HCT116 (cell line): ENCODE measurements around the gene GMPPB. TPM values are rescaled to one million over a fixed set of nuclear protein-coding genes. Genes with fewer than 3 reads are reported as not detected.

Source experiments
- ATAC-seq: fragments of 200-7000 bp; cut with Tn5 transposase; 2 replicates; pipeline ENCODE4 v1.9.1; 2020; ENCODE audit warnings: mild to moderate bottlenecking, moderate library complexity
- BruUV-seq: library from RNA; stranded (reverse); fragments of 400-500 nt; replicated peaks from 2 replicates; lab custom pipeline; 2021; lab: Mats Ljungman, UMichigan
- CTCF ChIA-PET: fragments of 300-600 bp; sonication (Branson Sonifier 250); formaldehyde crosslinking; loops from one replicate; lab custom pipeline; 2021; ENCODE audit warnings: antibody characterized with exemption; lab: Charles Lee
- POLR2A ChIA-PET: fragments of 300-600, 350-600 bp; sonication (Branson Sonifier 250); formaldehyde crosslinking; loops from one replicate; lab custom pipeline; 2021; ENCODE audit warnings: antibody characterized with exemption; lab: Charles Lee
- RAD21 ChIA-PET, 2 experiments: fragments of 300-600 bp; sonication (Branson Sonifier 250); formaldehyde crosslinking; loops; one replicate each; lab custom pipeline; 2023; ENCODE audit warnings: low total read pairs in 2 of 2; ENCODE audit not compliant: uncharacterized antibody in 2 of 2, unreplicated experiment in 2 of 2, low non-redundant PET in 1 of 2; lab: Charles Lee
- DNase-seq: peaks from one replicate; pipeline ENCODE4 v3.0.0-alpha.2; 2010; ENCODE audit warnings: low read depth, low spot score
- H2AFZ ChIP-seq: fragments of 200-600 bp; shearing (Covaris generic), sonication (generic); 2 replicates; pipeline ENCODE4 v1.6.1; 2017; ENCODE audit warnings: low read depth, mixed run types, mixed read lengths, antibody characterized with exemption, low read length; ENCODE audit not compliant: poor library complexity, severe bottlenecking
- H3K27ac ChIP-seq: 2 replicates; pipeline ENCODE4 v1.5.1; 2012; ENCODE audit warnings: low read depth, low read length
- H3K27me3 ChIP-seq: fragments of 200-600 bp; sonication (generic); 2 replicates; pipeline ENCODE4 v1.6.1; 2016; ENCODE audit warnings: mixed run types, low read length, mixed read lengths; ENCODE audit not compliant: insufficient read depth
- H3K36me3 ChIP-seq, 2 experiments: fragments of 200-500 bp in 1 of 2; fragments of 200-600 bp in 1 of 2; sonication (Bioruptor generic) in 1 of 2; sonication (generic) in 1 of 2; 2 replicates each; pipeline versions ENCODE4 v1.5.1 to v1.6.1; 2014 to 2016; ENCODE audit warnings: low read length in 2 of 2, inconsistent platforms in 1 of 2, mixed read lengths in 1 of 2, mixed run types in 1 of 2; ENCODE audit not compliant: insufficient read depth in 2 of 2, control insufficient read depth in 1 of 2
- H3K4me1 ChIP-seq, 2 experiments: fragments of 200-600 bp in 1 of 2; sonication (generic) in 1 of 2; 2 replicates each; pipeline versions ENCODE4 v1.5.1 to v1.6.1; 2012 to 2017; ENCODE audit warnings: low read length in 2 of 2, inconsistent platforms in 1 of 2, mild to moderate bottlenecking in 1 of 2, mixed read lengths in 1 of 2, mixed run types in 1 of 2, moderate library complexity in 1 of 2; ENCODE audit not compliant: insufficient read depth in 2 of 2, control insufficient read depth in 1 of 2
- H3K4me2 ChIP-seq: fragments of 200-600 bp; sonication (generic); 2 replicates; pipeline ENCODE4 v1.6.1; 2017; ENCODE audit warnings: mixed run types, low read length, mixed read lengths
- H3K4me3 ChIP-seq, 2 experiments: fragments of 200-600 bp in 1 of 2; sonication (generic) in 1 of 2; replicated peaks in 1 of 2; 2 replicates each; pipeline ENCODE4 v1.5.1; 2011 to 2016; ENCODE audit warnings: low read length in 2 of 2, control low read depth in 1 of 2, low read depth in 1 of 2, mild to moderate bottlenecking in 1 of 2, mixed read lengths in 1 of 2, mixed run types in 1 of 2
- H3K79me2 ChIP-seq: fragments of 200-600 bp; sonication (generic); 2 replicates; pipeline ENCODE4 v1.6.1; 2017; ENCODE audit warnings: mild to moderate bottlenecking, mixed run types, low read length, moderate library complexity, mixed read lengths; ENCODE audit not compliant: insufficient read depth
- H3K9ac ChIP-seq: fragments of 200-600 bp; sonication (generic); 2 replicates; pipeline ENCODE4 v1.6.1; 2016; ENCODE audit warnings: low read length, mixed read lengths
- H3K9me2 ChIP-seq: fragments of 200-600 bp; sonication (generic), shearing (Covaris generic); 2 replicates; pipeline ENCODE4 v1.6.1; 2017; ENCODE audit warnings: mixed run types, mild to moderate bottlenecking, moderate library complexity; ENCODE audit not compliant: insufficient read depth
- H3K9me3 ChIP-seq, 2 experiments: fragments of 200-500 bp in 1 of 2; fragments of 200-600 bp in 1 of 2; sonication (Bioruptor generic) in 1 of 2; sonication (generic) in 1 of 2; 2 replicates each; pipeline ENCODE4 v1.6.1; 2014 to 2017; ENCODE audit warnings: low read length in 2 of 2, mixed read lengths in 2 of 2, inconsistent platforms in 1 of 2, low read depth in 1 of 2, mild to moderate bottlenecking in 1 of 2, mixed run types in 1 of 2, moderate library complexity in 1 of 2; ENCODE audit not compliant: control insufficient read depth in 1 of 2, insufficient read depth in 1 of 2
- H4K20me1 ChIP-seq: fragments of 200-600 bp; sonication (generic), shearing (Covaris generic); 2 replicates; pipeline ENCODE4 v1.6.1; 2017; ENCODE audit warnings: mixed run types, mild to moderate bottlenecking, moderate library complexity; ENCODE audit not compliant: insufficient read depth
- ATF3 ChIP-seq: IDR thresholded peaks from 2 replicates; pipeline ENCODE4 v1.6.1; 2012
- CEBPB ChIP-seq: IDR thresholded peaks from 2 replicates; pipeline ENCODE4 v1.6.1; 2012; ENCODE audit warnings: low read depth
- CTCF ChIP-seq, 3 experiments: fragments of 200-600 bp in 1 of 3; sonication (generic) in 1 of 3; IDR thresholded peaks in 2 of 3; conservative IDR thresholded peaks in 1 of 3; 2 replicates each; pipeline ENCODE4 v1.5.1; 2012 to 2017; ENCODE audit warnings: low read depth in 2 of 3, low read length in 2 of 3, antibody characterized with exemption in 1 of 3, borderline replicate concordance in 1 of 3, control low read depth in 1 of 3, mild to moderate bottlenecking in 1 of 3, mixed read lengths in 1 of 3, mixed run types in 1 of 3, moderate library complexity in 1 of 3; ENCODE audit not compliant: insufficient read depth in 1 of 3
- REST ChIP-seq: IDR thresholded peaks from 2 replicates; pipeline ENCODE4 v1.6.1; 2012; ENCODE audit warnings: low read depth
- SP1 ChIP-seq: IDR thresholded peaks from 2 replicates; pipeline ENCODE4 v1.6.1; 2012; ENCODE audit warnings: low read depth
- ZNF274 ChIP-seq: fragments of 200-500 bp; sonication (Bioruptor generic); IDR thresholded peaks from 2 replicates; pipeline ENCODE4 v1.6.1; 2014; ENCODE audit warnings: mild to moderate bottlenecking, low read depth, low read length, inconsistent platforms
- intact Hi-C: fragments of 100-400 bp; cut with micrococcal nuclease; formaldehyde crosslinking; loops from 2 replicates; pipeline ENCODE4 v1.10.0; 2022
- total RNA-seq: library from RNA; stranded (reverse); gene quantifications from one replicate; pipeline ENCODE4 v1.2.1, GENCODE V29; 2021; ENCODE audit not compliant: unreplicated experiment

The GMPPB gene
- total RNA-seq, 1 experiment from 2014 or later, result 24.1 TPM

- H3K36me3 ChIP-seq, result peaks cover 23 to 26% of the 10 kb centered on the region in 2 experiments; a peak in 3 of 4 replicates
- CTCF ChIA-PET, result no interaction called here
- H3K27ac ChIP-seq, result no peak overlapping the region
- H2AFZ ChIP-seq, result no peak overlapping the region
- BruUV-seq, result no TSS peak
- no peak for ATAC-seq
- H3K4me2 ChIP-seq, result no peak overlapping the region
- H3K4me1 ChIP-seq, result no peaks in the 10 kb centered on the region
- no peaks in the 10 kb centered on the region for H3K9me3 ChIP-seq
- H3K79me2 ChIP-seq, result peaks cover 8% of the 10 kb centered on the region; the same call in 1 of the 2 replicates
- POLR2A ChIA-PET, result no interaction called here
- H3K9me2 ChIP-seq, result no peaks in the 10 kb centered on the region
- no peaks in the 10 kb centered on the region for H4K20me1 ChIP-seq
- DNase-seq, result no peak
- H3K4me3 ChIP-seq, result no peak overlapping the region
- no peak overlapping the region for H3K9ac ChIP-seq
- no peak for TF ChIP-seq ZNF274
- no peak for TF ChIP-seq SP1
- TF ChIP-seq CEBPB, result no peak
- H3K27me3 ChIP-seq, result no peaks in the 10 kb centered on the region
- intact Hi-C loops, result no loop called here
- RAD21 ChIA-PET, result no interaction called here
Observed at GRCh38 chr3:49732597-49732996, 8.8 kb upstream of the GMPPB start.

- no peak overlapping the region for H3K27ac ChIP-seq
- CTCF ChIA-PET, result no interaction called here
- no peaks in the 10 kb centered on the region for H4K20me1 ChIP-seq
- H3K27me3 ChIP-seq, result no peaks in the 10 kb centered on the region
- ATAC-seq, result no peak
- peaks cover 15 to 23% of the 10 kb centered on the region in 2 experiments; a peak in 3 of 4 replicates for H3K36me3 ChIP-seq
- no peak for TF ChIP-seq CTCF (IDR thresholded peaks at IDR 0.05 in 2 of 3, conservative IDR thresholded peaks at IDR 0.05 in 1 of 3; ENCODE audit: borderline replicate concordance in 1 of 3, insufficient read depth in 1 of 3, low read depth in 2 of 3, low read length in 2 of 3)
- TF ChIP-seq ATF3, result no peak
- no peak for TF ChIP-seq ZNF274
- no peak for TF ChIP-seq REST
- TF ChIP-seq, all 23 proteins: peak for 0
- H3K9ac ChIP-seq, result no peak overlapping the region
- ChIA-PET RAD21 (no interaction called here), POLR2A (no interaction called here)
- no peak for DNase-seq
- no peak overlapping the region for H3K4me3 ChIP-seq
- no peak overlapping the region for H2AFZ ChIP-seq
- H3K9me2 ChIP-seq, result no peaks in the 10 kb centered on the region
- intact Hi-C loops, result no loop called here
- BruUV-seq, result no TSS peak
- no peak overlapping the region for H3K4me2 ChIP-seq
- peaks cover 0 to 3% of the 10 kb centered on the region in 2 experiments; a peak in 1 of 4 replicates for H3K4me1 ChIP-seq
- H3K79me2 ChIP-seq, result peaks cover 8% of the 10 kb centered on the region; the same call in 1 of the 2 replicates
- no peaks in the 10 kb centered on the region for H3K9me3 ChIP-seq
Observed at GRCh38 chr3:49729966-49730609, 6.3 kb upstream of the GMPPB start.
